Right lobe of liver (tissue), 6 donors: ENCODE data around the gene OR5AP2. TPM values are rescaled to one million over a fixed set of nuclear protein-coding genes. Genes with fewer than 3 reads are reported as not detected.

Experiments
- ATAC-seq, 4 donors: fragments of 200-7000 bp; cut with Tn5 transposase; one replicate each; pipeline ENCODE4 v1.9.1; 2020; ENCODE audit warnings: mild to moderate bottlenecking in 4 of 4, moderate library complexity in 4 of 4
- DNase-seq, 3 donors: peaks; one replicate each; pipeline ENCODE4 v3.0.0-alpha.2; 2020
- H3K27ac ChIP-seq, 3 donors: fragments of 200-600 bp; one replicate each; pipeline ENCODE4 v1.8.0; 2022
- H3K27me3 ChIP-seq, 2 donors: fragments of 200-600 bp; one replicate each; pipeline ENCODE4 v1.8.0; 2022
- H3K36me3 ChIP-seq, 4 donors: fragments of 200-600 bp; sonication (generic) in 1 of 4; one replicate each; pipeline versions ENCODE4 v1.5.1 to v1.8.0; 2017 to 2022; ENCODE audit warnings: control low read depth in 1 of 4
- H3K4me1 ChIP-seq, 4 donors: fragments of 200-600 bp; sonication (generic) in 1 of 4; one replicate each; pipeline versions ENCODE4 v1.5.1 to v1.8.0; 2017 to 2022; ENCODE audit warnings: control low read depth in 1 of 4
- H3K4me3 ChIP-seq, 3 donors: fragments of 200-600 bp; one replicate each; pipeline ENCODE4 v1.8.0; 2022
- H3K9me3 ChIP-seq, 4 donors: fragments of 200-600 bp; sonication (generic) in 1 of 4; one replicate each; pipeline versions ENCODE4 v1.5.1 to v1.8.0; 2017 to 2022; ENCODE audit warnings: control low read depth in 1 of 4
- CTCF ChIP-seq, 4 donors: fragments of 200-600 bp in 3 of 4; fragments of 450-650 bp in 1 of 4; IDR thresholded peaks; one replicate each; pipeline versions ENCODE4 v1.5.1 to v1.8.0; 2016 to 2022; ENCODE audit warnings: antibody characterized with exemption in 4 of 4, mild to moderate bottlenecking in 2 of 4
- POLR2A ChIP-seq: fragments of 450-650 bp; IDR thresholded peaks from one replicate; pipeline ENCODE4 v1.6.1; 2017; ENCODE audit warnings: antibody characterized with exemption, mild to moderate bottlenecking
- WGBS: methylation state at CpG from one replicate; pipeline ENCODE4 v1.1.6; 2018; ENCODE audit warnings: low coverage, low lambda C conversion rate; ENCODE audit not compliant: insufficient coverage; ENCODE audit errors: missing lambda C conversion rate; 5-methylcytosine and 5-hydroxymethylcytosine counted together
- intact Hi-C, 2 donors: fragments of 100-400 bp; cut with DNase I; formaldehyde crosslinking; loops; one replicate each; pipeline versions ENCODE4 v1.11.2 to v1.14.1; 2022
- total RNA-seq, 6 experiments: library from RNA; depleted of rRNA in 2 of 6; stranded (reverse); fragments of >200 nt in 2 of 6; fragmentation: NEBNext Ultra II Directional in 3 of 6; extraction: Animal tissue kit (Norgen Biotek cat#: 25700) in 3 of 6; gene quantifications; one replicate each; pipeline versions ENCODE4 v1.1.0 to v1.2.4, GENCODE V29; 2016 to 2023
- donor health status: DM: no; HTN: yes; CAD: no.
- donor health status: DM: no; HTN: no; CAD: no.
- donor health status: DM: no; HTN: no; CAD: no.
- donor health status: DM: no; HTN: yes; CAD: no.
- donor health status: DM: no; HTN: yes; CAD: no.

Gene OR5AP2
- total RNA-seq, 6 experiments from 2014 or later, result not detected

DNA sequence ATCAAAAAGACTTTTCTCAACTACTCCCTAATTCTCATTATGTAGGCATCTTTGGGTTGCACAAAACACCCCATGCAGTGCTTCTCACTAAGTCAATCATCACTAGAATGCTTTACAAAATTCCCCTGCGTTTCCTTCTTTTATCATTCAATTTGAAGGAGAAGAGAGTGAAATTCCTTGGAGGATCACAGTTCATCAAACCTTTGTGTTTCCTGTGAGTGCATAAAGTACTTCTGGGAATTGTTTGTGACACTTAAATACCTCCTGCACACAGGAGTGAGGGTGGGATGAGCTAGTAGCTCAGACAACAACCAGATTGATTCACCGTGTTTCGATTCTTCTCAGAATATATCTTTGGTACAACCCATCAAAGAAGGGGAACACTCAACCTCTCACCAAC is 17.5 kb upstream of the OR5AP2 start:
- Histone ChIP-seq H3K4me1 (no peaks in the 10 kb centered on the region), H3K4me3 (no peak overlapping the region), H3K36me3 (no peaks in the 10 kb centered on the region), H3K27ac (no peak overlapping the region), H3K9me3 (peaks cover 0 to 2% (median 0%) of the 10 kb centered on the region in 4 donors), H3K27me3 (no peaks in the 10 kb centered on the region)
- intact Hi-C loops, result no loop called here
- no peak for DNase-seq
- WGBS, result 14% methylated on average over 3 of the region's 3 CpGs
- ATAC-seq, result no peak
- no peak for TF ChIP-seq POLR2A
- TF ChIP-seq CTCF (IDR thresholded peaks at IDR 0.05), result no peak

DNA sequence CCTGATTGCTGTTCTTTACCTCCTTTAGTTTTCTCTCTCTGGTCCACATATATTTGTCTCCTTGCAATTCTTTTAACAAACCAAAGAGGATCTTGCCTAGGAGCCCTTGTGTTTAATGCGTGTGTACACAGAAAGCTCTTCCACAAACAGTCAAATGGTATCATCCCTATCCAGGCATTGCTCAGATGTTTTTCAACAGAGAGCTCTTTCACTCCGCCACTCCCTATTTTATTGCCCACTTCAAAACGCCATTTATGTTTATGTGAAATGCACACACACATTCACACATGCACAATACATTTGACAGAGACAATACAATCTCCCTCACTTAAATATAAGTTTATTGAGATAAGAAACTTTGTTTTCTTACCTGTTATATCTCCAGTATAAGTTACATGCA is 4.7 kb downstream of the OR5AP2 start:
- H3K9me3 ChIP-seq, result peaks cover 0 to 3% (median 0%) of the 10 kb centered on the region in 4 donors
- 63% methylated on average over 3 of the region's 3 CpGs for WGBS
- DNase-seq (no peak), ATAC-seq (no peak)
- H3K4me3 ChIP-seq, result no peak overlapping the region
- H3K27ac ChIP-seq, result no peak overlapping the region
- intact Hi-C loops, result no loop called here
- H3K36me3 ChIP-seq, result no peaks in the 10 kb centered on the region
- no peaks in the 10 kb centered on the region for H3K4me1 ChIP-seq
- no peaks in the 10 kb centered on the region for H3K27me3 ChIP-seq
- no peak for TF ChIP-seq CTCF (IDR thresholded peaks at IDR 0.05)
- TF ChIP-seq POLR2A, result no peak

DNA sequence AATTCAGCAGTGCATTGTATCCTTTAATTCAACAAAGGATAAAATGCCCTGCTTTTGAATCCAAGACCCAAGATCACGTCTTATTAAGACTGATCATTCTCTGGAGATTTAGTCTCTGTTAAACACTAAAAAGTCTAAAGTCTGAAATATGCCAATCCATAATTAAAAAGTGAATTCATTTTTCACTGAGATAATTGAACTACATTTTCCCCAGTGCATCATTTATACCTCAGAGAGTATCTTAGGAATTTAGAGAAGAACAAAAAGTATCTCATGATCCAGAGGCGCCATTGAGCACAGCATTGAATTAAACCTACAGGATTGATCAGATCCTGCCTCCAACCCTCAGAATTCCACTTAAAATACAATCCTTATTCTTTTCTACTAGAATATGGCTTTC is 5.4 kb downstream of the OR5AP2 start:
- H3K27me3 ChIP-seq, result no peaks in the 10 kb centered on the region
- H3K4me3 ChIP-seq, result no peak overlapping the region
- no peak for ATAC-seq
- DNase-seq, result no peak
- H3K4me1 ChIP-seq, result no peaks in the 10 kb centered on the region
- H3K36me3 ChIP-seq, result no peaks in the 10 kb centered on the region
- no peak overlapping the region for H3K27ac ChIP-seq
- peaks cover 0 to 3% (median 0%) of the 10 kb centered on the region in 4 donors for H3K9me3 ChIP-seq
- TF ChIP-seq CTCF (IDR thresholded peaks at IDR 0.05), result no peak
- TF ChIP-seq POLR2A, result no peak
- 41% methylated on average over 2 of the region's 2 CpGs for WGBS
- intact Hi-C loops, result no loop called here

GRCh38 chr11:56632329-56632728 is 9.9 kb downstream of the OR5AP2 start:
- Histone ChIP-seq H3K4me3 (no peak overlapping the region), H3K27me3 (no peaks in the 10 kb centered on the region), H3K4me1 (no peaks in the 10 kb centered on the region), H3K36me3 (no peaks in the 10 kb centered on the region), H3K27ac (no peak overlapping the region), H3K9me3 (peaks cover 0 to 3% (median 0%) of the 10 kb centered on the region in 4 donors)
- intact Hi-C loops, result no loop called here
- TF ChIP-seq CTCF (IDR thresholded peaks at IDR 0.05) (no peak), POLR2A (no peak)
- WGBS, result 44% methylated on average over 2 of the region's 2 CpGs
- DNase-seq (no peak), ATAC-seq (no peak)

DNA sequence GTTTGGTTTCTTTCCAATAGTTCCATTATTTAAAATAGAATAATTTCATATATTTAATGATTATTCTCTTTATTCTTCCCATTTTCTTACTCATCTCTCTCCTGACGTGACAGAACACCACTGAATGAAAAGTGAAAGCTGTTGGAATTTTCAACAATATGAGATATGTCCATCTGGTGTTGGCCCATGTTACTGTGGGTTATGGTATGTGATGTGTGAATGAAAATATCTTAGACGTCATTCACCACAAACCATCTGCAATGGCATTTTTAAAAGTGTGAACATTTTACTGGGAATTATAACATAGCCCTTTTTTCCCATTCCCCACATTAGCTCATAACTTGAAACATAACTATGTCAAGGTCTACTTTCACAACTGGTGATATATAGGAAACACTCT is 16.3 kb downstream of the OR5AP2 start:
- ATAC-seq, result no peak

More for the DNA sequence above, 16.3 kb downstream of the OR5AP2 start:
- Histone ChIP-seq H3K9me3 (no peaks in the 10 kb centered on the region), H3K4me1 (no peaks in the 10 kb centered on the region), H3K36me3 (no peaks in the 10 kb centered on the region), H3K27me3 (no peaks in the 10 kb centered on the region), H3K27ac (no peak overlapping the region), H3K4me3 (no peak overlapping the region)
- no peak for TF ChIP-seq POLR2A
- no peak for TF ChIP-seq CTCF (IDR thresholded peaks at IDR 0.05)
- intact Hi-C loops, result no loop called here
- DNase-seq, result no peak
- WGBS, result 33% methylated on average over 2 of the region's 2 CpGs
